HepG2 (cell line): ENCODE results near the gene CCDC9B. TPM values are rescaled to one million over a fixed set of nuclear protein-coding genes. Genes with fewer than 3 reads are reported as not detected.

Experiments
- BRD4 ChIP-seq: sonication (generic); formaldehyde crosslinking; IDR thresholded peaks from 2 replicates; pipeline ENCODE4 v1.4.0; 2020; ENCODE audit warnings: missing genetic modification reagents
- ELF1 ChIP-seq: sonication (generic); formaldehyde crosslinking; IDR thresholded peaks from 2 replicates; pipeline ENCODE4 v1.4.0; 2020; ENCODE audit warnings: missing genetic modification reagents
- KDM5B ChIP-seq: sonication (generic); formaldehyde crosslinking; IDR thresholded peaks from 2 replicates; pipeline ENCODE4 v1.4.0; 2020; ENCODE audit warnings: missing genetic modification reagents, mild to moderate bottlenecking, borderline replicate concordance
- MAFF ChIP-seq: IDR thresholded peaks from 2 replicates; pipeline ENCODE4 v1.6.1; 2011; ENCODE audit warnings: low read depth, low read length, improper control_type of control experiment
- PHF5A ChIP-seq: IDR thresholded peaks from one replicate; pipeline ENCODE4 v1.6.1; 2018; ENCODE audit warnings: low read depth, missing genetic modification reagents; ENCODE audit not compliant: unreplicated experiment
- RARG ChIP-seq: sonication (generic); formaldehyde crosslinking; IDR thresholded peaks from 2 replicates; pipeline ENCODE4 v1.4.0; 2020; ENCODE audit warnings: low read depth, mild to moderate bottlenecking, missing genetic modification reagents
- SAP130 ChIP-seq: IDR thresholded peaks from 2 replicates; pipeline ENCODE4 v1.6.1; 2016; ENCODE audit warnings: low read depth
- SRY ChIP-seq: sonication (generic); formaldehyde crosslinking; IDR thresholded peaks from 2 replicates; pipeline ENCODE4 v1.8.0; 2022; ENCODE audit warnings: mild to moderate bottlenecking, missing genetic modification reagents
- SUZ12 ChIP-seq: fragments of 150-350 bp; IDR thresholded peaks from 2 replicates; pipeline ENCODE4 v1.6.1; 2014; ENCODE audit warnings: low read depth, low read length
- THRA ChIP-seq: sonication (generic); formaldehyde crosslinking; IDR thresholded peaks from 2 replicates; pipeline ENCODE4 v1.4.0; 2020; ENCODE audit warnings: missing genetic modification reagents, borderline replicate concordance
- ZFP36L1 ChIP-seq: sonication (generic); formaldehyde crosslinking; IDR thresholded peaks from 2 replicates; pipeline ENCODE4 v1.8.0; 2022; ENCODE audit warnings: mild to moderate bottlenecking, missing genetic modification reagents, moderate library complexity
- ZGPAT ChIP-seq: IDR thresholded peaks from 2 replicates; pipeline ENCODE4 v1.6.1; 2016; ENCODE audit warnings: mild to moderate bottlenecking
- ZNF510 ChIP-seq: sonication (generic); formaldehyde crosslinking; IDR thresholded peaks from 2 replicates; pipeline ENCODE4 v1.4.0; 2020; ENCODE audit warnings: low read depth, mild to moderate bottlenecking, missing genetic modification reagents
- ZNF564 ChIP-seq: sonication (generic); formaldehyde crosslinking; IDR thresholded peaks from 2 replicates; pipeline ENCODE4 v1.8.1; 2023; ENCODE audit warnings: mild to moderate bottlenecking, missing genetic modification reagents
- ZNF629 ChIP-seq: sonication (generic); formaldehyde crosslinking; conservative IDR thresholded peaks from 2 replicates; pipeline ENCODE4 v1.5.0; 2020; ENCODE audit warnings: missing genetic modification reagents
- ZNF672 ChIP-seq: sonication (generic); formaldehyde crosslinking; IDR thresholded peaks from 2 replicates; pipeline ENCODE4 v1.8.1; 2022; ENCODE audit warnings: missing genetic modification reagents
- ZNF773 ChIP-seq: sonication (generic); formaldehyde crosslinking; IDR thresholded peaks from 2 replicates; pipeline ENCODE4 v1.4.0; 2020; ENCODE audit warnings: missing genetic modification reagents, borderline replicate concordance
- ZNF879 ChIP-seq: sonication (generic); formaldehyde crosslinking; IDR thresholded peaks from 2 replicates; pipeline ENCODE4 v1.8.1; 2023; ENCODE audit warnings: missing genetic modification reagents
- polyA plus RNA-seq, 8 experiments: library from polyadenylated mRNA; depleted of rRNA in 3 of 8; stranded (reverse) in 7 of 8; unstranded in 1 of 8; fragments of >200 nt; fragmentation: Illumina TruSeq in 4 of 8; extraction: Trizol in 4 of 8; gene quantifications; 2 replicates each; pipeline versions ENCODE4 v1.2.1 to v1.2.3, GENCODE V29; 2011 to 2016; ENCODE audit warnings: low read depth in 4 of 8, missing spikeins in 1 of 8, mixed read lengths in 1 of 8; ENCODE audit not compliant: insufficient read depth in 1 of 8
- total RNA-seq, 5 experiments: library from RNA; depleted of rRNA; stranded (reverse); fragments of >200 nt; fragmentation: Illumina TruSeq; extraction: Trizol; gene quantifications; 2 replicates each; pipeline ENCODE4 v1.2.3, GENCODE V29; 2016; ENCODE audit warnings: low read depth in 1 of 5
- TF ChIP-seq, protein P1 (sequence below): sonication (generic); formaldehyde crosslinking; IDR thresholded peaks from 2 replicates; pipeline ENCODE4 v1.4.0; 2020; ENCODE audit warnings: missing genetic modification reagents
- TF ChIP-seq, protein P2 (sequence below): IDR thresholded peaks from 2 replicates; pipeline ENCODE4 v1.6.1; 2016; ENCODE audit warnings: missing compliant biosample characterization, missing genetic modification reagents, borderline replicate concordance

Gene CCDC9B
- total and polyA plus RNA-seq, 2 of the 13 experiments (the other 11 are each of a cell fraction or from before 2014, with no cell fraction given), result 0.98 to 1.6 TPM

DNA sequence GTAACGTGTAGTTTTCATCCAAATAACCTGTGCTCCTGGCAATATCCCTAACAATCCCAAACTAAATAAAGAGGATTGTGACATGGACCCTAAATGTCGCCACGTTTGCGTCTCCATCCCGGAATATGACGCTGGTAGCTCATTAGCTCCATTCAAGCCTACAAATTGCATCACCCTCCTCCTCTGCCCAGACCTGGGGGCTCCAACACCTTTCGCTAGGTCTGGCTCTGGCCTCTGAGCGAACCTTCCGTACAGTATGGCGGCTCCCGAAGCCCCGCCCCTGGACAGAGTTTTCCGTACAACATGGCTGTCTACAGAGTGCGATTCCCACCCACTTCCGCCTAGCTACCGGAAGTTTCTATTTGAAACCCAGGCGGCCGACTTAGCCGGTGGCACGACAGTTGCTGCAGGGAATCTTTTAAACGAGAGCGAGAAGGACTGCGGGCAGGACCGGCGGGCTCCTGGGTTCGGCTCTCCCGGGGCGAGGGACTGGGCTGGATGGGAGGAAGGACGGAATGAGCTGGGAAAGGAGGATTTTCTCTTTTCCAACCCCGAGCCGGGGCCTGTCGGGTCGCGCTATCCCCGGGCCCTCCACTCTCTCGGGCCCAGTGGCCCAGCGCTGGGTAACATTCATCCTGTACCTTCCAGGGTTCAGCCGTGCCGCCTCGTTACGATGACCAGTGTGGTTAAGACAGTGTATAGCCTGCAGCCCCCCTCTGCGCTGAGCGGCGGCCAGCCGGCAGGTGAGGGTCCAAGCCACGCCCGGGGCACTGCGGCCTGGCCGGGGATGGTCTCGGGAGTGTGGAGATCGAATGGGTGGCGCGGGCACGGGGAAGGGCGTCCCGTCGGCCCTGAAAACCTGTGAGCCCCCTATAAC, 42.1 kb upstream of the CCDC9B start, which contains the start of gene KNSTRN (continued):
- TF ChIP-seq ELF1 (CRISPR knock-in tag), result peak; percentile 78
- no peak for TF ChIP-seq ZGPAT (CRISPR knock-in tag)
- no peak for TF ChIP-seq BRD4 (CRISPR knock-in tag)
- TF ChIP-seq, protein P1, sequence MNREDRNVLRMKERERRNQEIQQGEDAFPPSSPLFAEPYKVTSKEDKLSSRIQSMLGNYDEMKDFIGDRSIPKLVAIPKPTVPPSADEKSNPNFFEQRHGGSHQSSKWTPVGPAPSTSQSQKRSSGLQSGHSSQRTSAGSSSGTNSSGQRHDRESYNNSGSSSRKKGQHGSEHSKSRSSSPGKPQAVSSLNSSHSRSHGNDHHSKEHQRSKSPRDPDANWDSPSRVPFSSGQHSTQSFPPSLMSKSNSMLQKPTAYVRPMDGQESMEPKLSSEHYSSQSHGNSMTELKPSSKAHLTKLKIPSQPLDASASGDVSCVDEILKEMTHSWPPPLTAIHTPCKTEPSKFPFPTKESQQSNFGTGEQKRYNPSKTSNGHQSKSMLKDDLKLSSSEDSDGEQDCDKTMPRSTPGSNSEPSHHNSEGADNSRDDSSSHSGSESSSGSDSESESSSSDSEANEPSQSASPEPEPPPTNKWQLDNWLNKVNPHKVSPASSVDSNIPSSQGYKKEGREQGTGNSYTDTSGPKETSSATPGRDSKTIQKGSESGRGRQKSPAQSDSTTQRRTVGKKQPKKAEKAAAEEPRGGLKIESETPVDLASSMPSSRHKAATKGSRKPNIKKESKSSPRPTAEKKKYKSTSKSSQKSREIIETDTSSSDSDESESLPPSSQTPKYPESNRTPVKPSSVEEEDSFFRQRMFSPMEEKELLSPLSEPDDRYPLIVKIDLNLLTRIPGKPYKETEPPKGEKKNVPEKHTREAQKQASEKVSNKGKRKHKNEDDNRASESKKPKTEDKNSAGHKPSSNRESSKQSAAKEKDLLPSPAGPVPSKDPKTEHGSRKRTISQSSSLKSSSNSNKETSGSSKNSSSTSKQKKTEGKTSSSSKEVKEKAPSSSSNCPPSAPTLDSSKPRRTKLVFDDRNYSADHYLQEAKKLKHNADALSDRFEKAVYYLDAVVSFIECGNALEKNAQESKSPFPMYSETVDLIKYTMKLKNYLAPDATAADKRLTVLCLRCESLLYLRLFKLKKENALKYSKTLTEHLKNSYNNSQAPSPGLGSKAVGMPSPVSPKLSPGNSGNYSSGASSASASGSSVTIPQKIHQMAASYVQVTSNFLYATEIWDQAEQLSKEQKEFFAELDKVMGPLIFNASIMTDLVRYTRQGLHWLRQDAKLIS, result no peak
- TF ChIP-seq ZNF510 (CRISPR knock-in tag), result no peak
- no peak for TF ChIP-seq ZFP36L1 (CRISPR knock-in tag)
- no peak for TF ChIP-seq ZNF879
- TF ChIP-seq ZNF672 (CRISPR knock-in tag), result no peak
- TF ChIP-seq ZNF564 (CRISPR knock-in tag), result 0 out of 2 replicates have a peak, but pooled peaks have one; percentile 49
- TF ChIP-seq SRY, result peak; percentile 44; the same call in 1 of the 2 replicates
- TF ChIP-seq PHF5A (CRISPR knock-in tag), result peak; percentile 30
- TF ChIP-seq RARG (CRISPR knock-in tag), result no peak
- TF ChIP-seq THRA (CRISPR knock-in tag), result no peak
- peak; percentile 97 for TF ChIP-seq SAP130
- TF ChIP-seq KDM5B (CRISPR knock-in tag), result peak; percentile 79; the same call in 1 of the 2 replicates
- TF ChIP-seq ZNF773 (CRISPR knock-in tag), result no peak
- TF ChIP-seq MAFF, result no peak
- no peak for TF ChIP-seq ZNF629 (CRISPR knock-in tag)
- TF ChIP-seq SUZ12, result no peak
- TF ChIP-seq, protein P2, sequence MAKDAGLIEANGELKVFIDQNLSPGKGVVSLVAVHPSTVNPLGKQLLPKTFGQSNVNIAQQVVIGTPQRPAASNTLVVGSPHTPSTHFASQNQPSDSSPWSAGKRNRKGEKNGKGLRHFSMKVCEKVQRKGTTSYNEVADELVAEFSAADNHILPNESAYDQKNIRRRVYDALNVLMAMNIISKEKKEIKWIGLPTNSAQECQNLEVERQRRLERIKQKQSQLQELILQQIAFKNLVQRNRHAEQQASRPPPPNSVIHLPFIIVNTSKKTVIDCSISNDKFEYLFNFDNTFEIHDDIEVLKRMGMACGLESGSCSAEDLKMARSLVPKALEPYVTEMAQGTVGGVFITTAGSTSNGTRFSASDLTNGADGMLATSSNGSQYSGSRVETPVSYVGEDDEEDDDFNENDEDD, result peak; percentile 87; the same call in 1 of the 2 replicates
